Breast epithelium (tissue), 4 donors: Measurements from ENCODE around the gene MZF1. TPM values are rescaled to one million over a fixed set of nuclear protein-coding genes. Genes with fewer than 3 reads are reported as not detected.
A peak's percentile ranks its signal among the peaks of the same experiment; 100 is the strongest.
"Not testable (repeated sequence)": the region's sequence is repeated elsewhere in the genome, so short reads cannot be mapped to it uniquely, and the experiment has no call there.

Source experiments
- DNase-seq, 2 donors: peaks; one replicate each; pipeline ENCODE4 v3.0.0-alpha.2; 2019; ENCODE audit warnings: low spot score in 2 of 2
- H3K27ac ChIP-seq, 2 donors: fragments of 200-600 bp; sonication (generic) in 1 of 2; one replicate each; pipeline ENCODE4 v1.5.1; 2016 to 2019; ENCODE audit warnings: mild to moderate bottlenecking in 1 of 2
- H3K27me3 ChIP-seq, 2 donors: fragments of 200-600 bp; sonication (generic) in 1 of 2; one replicate each; pipeline versions ENCODE4 v1.5.1 to v1.6.0; 2017 to 2019; ENCODE audit warnings: control low read depth in 1 of 2, mild to moderate bottlenecking in 1 of 2
- H3K36me3 ChIP-seq: fragments of 200-600 bp; one replicate; pipeline ENCODE4 v1.5.1; 2019
- H3K4me1 ChIP-seq, 2 donors: fragments of 200-600 bp; sonication (generic); one replicate each; pipeline ENCODE4 v1.5.1; 2016 to 2019; ENCODE audit warnings: control low read depth in 1 of 2
- H3K4me3 ChIP-seq, 3 donors: fragments of 200-600 bp; sonication (generic); 1 replicate in 2 of 3; 2 replicates in 1 of 3; pipeline ENCODE4 v1.5.1; 2016 to 2019; ENCODE audit warnings: mild to moderate bottlenecking in 3 of 3, moderate library complexity in 2 of 3
- H3K9me3 ChIP-seq, 2 donors: fragments of 200-600 bp; sonication (generic) in 1 of 2; one replicate each; pipeline ENCODE4 v1.5.1; 2016 to 2019; ENCODE audit warnings: control low read depth in 1 of 2
- POLR2A ChIP-seq: fragments of 450-650 bp; IDR thresholded peaks from one replicate; pipeline ENCODE4 v1.6.1; 2016; ENCODE audit warnings: antibody characterized with exemption, mild to moderate bottlenecking, moderate library complexity
- POLR2AphosphoS5 ChIP-seq, 3 donors: sonication (generic); formaldehyde crosslinking; IDR thresholded peaks; one replicate each; pipeline ENCODE4 v1.6.1; 2017; ENCODE audit warnings: antibody characterized with exemption in 3 of 3
- intact Hi-C: fragments of 100-400 bp; cut with DNase I; formaldehyde crosslinking; loops from one replicate; pipeline ENCODE4 v1.15.1; 2023; ENCODE audit warnings: low total_unique reads
- total RNA-seq, 3 donors: library from RNA; depleted of rRNA; stranded (reverse); fragments of >200 nt; gene quantifications; one replicate each; pipeline ENCODE4 v1.1.0, GENCODE V29; 2016
- TF ChIP-seq, protein P1 (sequence below), 3 donors: fragments of 450-650 bp; IDR thresholded peaks; one replicate each; pipeline ENCODE4 v1.5.1; 2016 to 2017; ENCODE audit warnings: antibody characterized with exemption in 3 of 3, mild to moderate bottlenecking in 3 of 3, moderate library complexity in 3 of 3

The MZF1 gene
- total RNA-seq, 3 donors from 2014 or later, result 18.7 to 43.0 (median 30.2) TPM

DNA sequence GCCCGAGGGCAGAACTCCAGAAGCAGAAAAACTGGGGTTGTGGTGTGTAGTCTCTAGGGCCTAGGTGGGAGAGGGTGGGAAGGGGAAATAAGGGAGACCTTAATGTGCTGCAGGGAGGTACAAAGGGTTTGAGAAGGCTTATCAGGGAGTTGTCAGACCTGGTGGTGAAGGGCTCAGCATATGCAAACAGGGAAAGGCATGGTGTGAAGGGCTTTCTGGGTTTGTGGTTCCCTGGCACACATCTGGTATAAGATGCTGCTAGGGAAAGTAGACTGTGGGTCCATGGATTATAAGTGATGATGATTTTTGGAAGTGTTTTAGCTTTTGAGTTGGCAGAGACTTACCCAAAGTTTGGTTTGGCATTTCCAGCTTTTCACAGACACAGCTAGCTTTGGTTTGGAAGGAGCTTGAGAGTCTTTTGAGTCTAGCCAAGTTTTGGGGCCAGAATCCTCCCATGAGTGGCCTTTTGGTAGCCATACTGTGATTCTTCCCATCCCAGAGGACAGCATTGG is 27.1 kb downstream of the MZF1 start:
- TF ChIP-seq, protein P1, sequence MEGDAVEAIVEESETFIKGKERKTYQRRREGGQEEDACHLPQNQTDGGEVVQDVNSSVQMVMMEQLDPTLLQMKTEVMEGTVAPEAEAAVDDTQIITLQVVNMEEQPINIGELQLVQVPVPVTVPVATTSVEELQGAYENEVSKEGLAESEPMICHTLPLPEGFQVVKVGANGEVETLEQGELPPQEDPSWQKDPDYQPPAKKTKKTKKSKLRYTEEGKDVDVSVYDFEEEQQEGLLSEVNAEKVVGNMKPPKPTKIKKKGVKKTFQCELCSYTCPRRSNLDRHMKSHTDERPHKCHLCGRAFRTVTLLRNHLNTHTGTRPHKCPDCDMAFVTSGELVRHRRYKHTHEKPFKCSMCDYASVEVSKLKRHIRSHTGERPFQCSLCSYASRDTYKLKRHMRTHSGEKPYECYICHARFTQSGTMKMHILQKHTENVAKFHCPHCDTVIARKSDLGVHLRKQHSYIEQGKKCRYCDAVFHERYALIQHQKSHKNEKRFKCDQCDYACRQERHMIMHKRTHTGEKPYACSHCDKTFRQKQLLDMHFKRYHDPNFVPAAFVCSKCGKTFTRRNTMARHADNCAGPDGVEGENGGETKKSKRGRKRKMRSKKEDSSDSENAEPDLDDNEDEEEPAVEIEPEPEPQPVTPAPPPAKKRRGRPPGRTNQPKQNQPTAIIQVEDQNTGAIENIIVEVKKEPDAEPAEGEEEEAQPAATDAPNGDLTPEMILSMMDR (IDR thresholded peaks at IDR 0.05), result no peak
- no peak for TF ChIP-seq POLR2AphosphoS5 (IDR thresholded peaks at IDR 0.05)
- TF ChIP-seq POLR2A, result no peak
- intact Hi-C loops, result no loop called here
- peaks cover 11 to 18% of the 10 kb centered on the region in 2 donors for H3K4me1 ChIP-seq
- H3K9me3 ChIP-seq, result no peaks in the 10 kb centered on the region
- H3K4me3 ChIP-seq, result peak overlapping the region; percentile 87 to 99 (median 93)
- H3K36me3 ChIP-seq, result peaks cover 23% of the 10 kb centered on the region
- peak overlapping the region; percentile 97 for H3K27ac ChIP-seq
- H3K27me3 ChIP-seq, result no peaks in the 10 kb centered on the region
- DNase-seq, result no peak

DNA sequence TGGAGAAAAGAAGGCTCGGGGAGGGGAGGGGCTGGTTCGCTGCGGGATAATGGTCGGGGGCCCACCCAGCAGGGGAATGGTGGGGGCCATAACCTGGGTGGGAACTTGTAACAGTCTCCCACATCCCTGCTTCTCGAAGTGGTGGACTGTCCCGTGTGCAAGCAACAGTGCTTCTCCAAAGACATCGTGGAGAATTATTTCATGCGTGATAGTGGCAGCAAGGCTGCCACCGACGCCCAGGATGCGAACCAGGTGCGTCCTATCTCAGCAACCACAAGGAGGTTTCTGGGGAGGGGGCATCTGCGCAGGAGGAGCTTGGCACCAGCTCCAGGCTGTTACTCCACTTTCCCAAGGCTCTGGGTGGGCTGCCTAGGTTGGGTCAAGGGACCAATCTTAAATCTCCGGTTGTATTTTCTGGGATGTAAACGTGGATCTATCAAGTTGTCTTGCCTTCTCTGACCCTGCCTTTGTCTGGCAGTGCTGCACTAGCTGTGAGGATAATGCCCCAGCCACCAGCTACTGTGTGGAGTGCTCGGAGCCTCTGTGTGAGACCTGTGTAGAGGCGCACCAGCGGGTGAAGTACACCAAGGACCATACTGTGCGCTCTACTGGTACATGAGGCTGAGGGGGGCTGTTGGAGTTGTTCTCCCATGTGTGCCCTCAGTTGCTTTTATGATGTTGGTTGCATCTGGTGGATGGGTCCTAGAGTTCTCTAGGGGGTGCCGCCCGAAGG is 27.7 kb downstream of the MZF1 start:
- peak overlapping the region; percentile 97 for H3K27ac ChIP-seq
- H3K9me3 ChIP-seq, result no peaks in the 10 kb centered on the region
- peaks cover 11 to 18% of the 10 kb centered on the region in 2 donors for H3K4me1 ChIP-seq
- DNase-seq, result no peak
- H3K36me3 ChIP-seq, result peaks cover 23% of the 10 kb centered on the region
- intact Hi-C loops, result no loop called here
- H3K4me3 ChIP-seq, result peak overlapping the region; percentile 87 to 99 (median 93)
- TF ChIP-seq POLR2A (no peak), POLR2AphosphoS5 (IDR thresholded peaks at IDR 0.05) (no peak)
- TF ChIP-seq, protein P1 (IDR thresholded peaks at IDR 0.05), result no peak
- no peaks in the 10 kb centered on the region for H3K27me3 ChIP-seq

DNA sequence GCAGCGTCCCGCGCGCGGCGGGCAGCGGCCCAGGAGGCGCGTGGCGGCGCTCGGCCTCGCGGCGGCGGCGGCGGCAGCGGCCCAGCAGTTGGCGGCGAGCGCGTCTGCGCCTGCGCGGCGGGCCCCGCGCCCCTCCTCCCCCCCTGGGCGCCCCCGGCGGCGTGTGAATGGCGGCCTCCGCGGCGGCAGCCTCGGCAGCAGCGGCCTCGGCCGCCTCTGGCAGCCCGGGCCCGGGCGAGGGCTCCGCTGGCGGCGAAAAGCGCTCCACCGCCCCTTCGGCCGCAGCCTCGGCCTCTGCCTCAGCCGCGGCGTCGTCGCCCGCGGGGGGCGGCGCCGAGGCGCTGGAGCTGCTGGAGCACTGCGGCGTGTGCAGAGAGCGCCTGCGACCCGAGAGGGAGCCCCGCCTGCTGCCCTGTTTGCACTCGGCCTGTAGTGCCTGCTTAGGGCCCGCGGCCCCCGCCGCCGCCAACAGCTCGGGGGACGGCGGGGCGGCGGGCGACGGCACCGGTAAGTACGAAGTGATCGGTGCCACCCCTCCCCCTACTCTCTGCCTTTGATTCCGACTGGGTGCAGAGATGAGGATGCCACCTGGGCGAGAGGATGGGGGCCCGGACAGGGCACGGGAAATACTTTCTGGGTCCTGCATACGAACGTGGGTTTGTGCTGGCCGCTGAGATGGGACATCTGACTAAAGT is 28.4 kb downstream of the MZF1 start:
- intact Hi-C loops, result no loop called here
- Histone ChIP-seq H3K27ac (peak overlapping the region; percentile 97), H3K36me3 (peaks cover 17% of the 10 kb centered on the region), H3K27me3 (no peaks in the 10 kb centered on the region), H3K4me1 (peaks cover 11 to 18% of the 10 kb centered on the region in 2 donors), H3K9me3 (no peaks in the 10 kb centered on the region), H3K4me3 (peak overlapping the region; percentile 87 to 99 (median 93))
- TF ChIP-seq POLR2AphosphoS5 (IDR thresholded peaks at IDR 0.05), result no peak
- TF ChIP-seq, protein P1 (IDR thresholded peaks at IDR 0.05), result no peak
- TF ChIP-seq POLR2A, result no peak
- no peak for DNase-seq

DNA sequence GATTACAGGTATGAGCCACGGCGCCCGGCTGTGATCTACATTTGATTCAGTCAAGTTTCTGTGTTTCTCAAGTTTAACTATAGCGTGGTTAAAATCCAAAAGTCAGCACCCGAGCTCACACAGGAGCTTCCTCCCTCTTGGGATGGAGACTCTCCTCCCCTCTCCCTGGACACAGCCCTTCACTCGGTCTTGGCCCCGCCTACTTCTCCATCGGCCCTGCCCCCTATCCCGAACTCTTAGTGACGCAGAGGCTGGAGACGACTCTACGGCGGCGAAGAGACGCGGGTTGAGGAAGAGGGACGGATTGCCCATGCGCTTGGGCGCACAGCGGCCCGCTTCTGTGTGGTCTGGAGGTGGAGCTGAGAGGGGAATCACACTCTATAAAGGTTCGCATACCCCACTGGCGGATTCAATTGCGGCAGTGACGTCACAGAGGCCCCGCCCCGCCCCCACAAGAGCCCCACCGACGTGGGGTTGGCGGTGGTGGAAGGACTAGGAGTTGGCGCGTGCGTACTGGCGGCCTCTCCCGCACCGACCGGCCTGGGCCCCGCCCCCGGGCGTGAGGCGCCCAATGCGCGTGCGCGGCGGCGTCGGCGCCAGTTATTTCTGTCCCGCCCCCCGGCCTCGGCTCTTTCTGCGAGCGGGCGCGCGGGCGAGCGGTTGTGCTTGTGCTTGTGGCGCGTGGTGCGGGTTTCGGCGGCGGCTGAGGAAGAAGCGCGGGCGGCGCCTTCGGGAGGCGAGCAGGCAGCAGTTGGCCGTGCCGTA is 29.1 kb downstream of the MZF1 start, which contains the start of gene TRIM28:
Gene TRIM28 (plus strand): TSS at position 239 of the 765 bp plus-strand sequence. CDS start 694 bp downstream, outside the sequence.
- Histone ChIP-seq H3K27ac (peak within 1 kb of the TSS; percentile 97), H3K9me3 (no peaks in the 10 kb centered on the region), H3K36me3 (peaks cover 15% of the 10 kb centered on the region), H3K27me3 (no peaks in the 10 kb centered on the region), H3K4me3 (peak within 1 kb of the TSS; percentile 87 to 99 (median 93)), H3K4me1 (peaks cover 11 to 18% of the 10 kb centered on the region in 2 donors)
- DNase-seq, result peak; percentile 98 to 99
- intact Hi-C loops, result no loop called here
- TF ChIP-seq, protein P1 (IDR thresholded peaks at IDR 0.05), result peak in 2 of 3 donors; percentile 21 to 22
- peak; percentile 90 for TF ChIP-seq POLR2A
- peak; percentile 96 to 97 (median 96) for TF ChIP-seq POLR2AphosphoS5 (IDR thresholded peaks at IDR 0.05)

DNA sequence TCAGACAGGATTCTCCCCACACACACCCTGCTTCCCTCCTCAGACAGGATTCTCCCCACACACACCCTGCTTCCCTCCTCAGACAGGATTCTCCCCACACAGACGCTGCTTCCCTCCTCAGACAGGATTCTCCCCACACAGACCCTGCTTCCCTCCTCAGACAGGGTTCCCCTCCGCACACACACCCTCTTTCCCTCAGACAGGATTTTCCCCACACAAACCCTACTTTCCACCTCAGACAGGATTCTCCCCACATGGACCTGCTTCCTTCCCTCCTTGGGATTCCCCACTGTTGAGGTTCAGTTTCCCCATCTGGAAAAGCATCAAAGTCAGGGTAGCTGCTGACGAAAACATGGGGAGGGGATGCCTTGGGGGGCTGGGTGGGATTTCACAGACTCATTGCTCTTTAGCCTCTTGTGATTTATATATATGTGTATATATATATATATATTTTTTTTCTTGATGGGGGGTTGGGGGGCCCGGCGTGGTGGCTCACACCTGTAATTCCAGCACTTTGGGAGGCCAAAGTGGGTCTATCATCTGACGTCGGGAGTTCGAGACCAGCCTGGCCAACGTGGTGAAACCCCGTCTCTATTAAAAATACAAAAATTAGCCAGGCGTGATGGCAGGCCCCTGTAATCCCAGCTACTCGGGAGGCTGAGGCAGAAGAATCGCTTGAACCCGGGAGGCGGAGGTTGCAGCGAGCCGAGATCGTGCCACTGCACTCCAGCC is 30.3 kb downstream of the MZF1 start:
- H3K4me1 ChIP-seq, result peaks cover 17 to 18% of the 10 kb centered on the region in 2 donors
- DNase-seq, intact Hi-C loops, H3K9me3 ChIP-seq, H3K27me3 ChIP-seq, H3K36me3 ChIP-seq: not testable (repeated sequence)
- H3K27ac ChIP-seq, result peak overlapping the region; percentile 97
- peak overlapping the region in 2 of 3 donors; percentile 87 to 99 for H3K4me3 ChIP-seq

DNA sequence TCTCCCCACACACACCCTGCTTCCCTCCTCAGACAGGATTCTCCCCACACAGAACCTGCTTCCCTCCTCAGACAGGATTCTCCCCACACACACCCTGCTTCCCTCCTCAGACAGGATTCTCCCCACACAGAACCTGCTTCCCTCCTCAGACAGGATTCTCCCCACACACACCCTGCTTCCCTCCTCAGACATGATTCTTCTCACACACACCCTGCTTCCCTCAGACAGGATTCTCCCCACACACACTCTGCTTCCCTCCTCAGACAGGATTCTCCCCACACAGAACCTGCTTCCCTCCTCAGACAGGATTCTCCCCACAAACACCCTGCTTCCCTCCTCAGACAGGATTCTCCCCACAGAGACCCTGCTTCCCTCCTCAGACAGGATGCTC is 34.0 kb downstream of the MZF1 start:
- H3K9me3 ChIP-seq, H3K27me3 ChIP-seq, H3K36me3 ChIP-seq, DNase-seq, H3K4me1 ChIP-seq, H3K27ac ChIP-seq, H3K4me3 ChIP-seq, intact Hi-C loops: not testable (repeated sequence)
